HG03469 (cell line): ENCODE results near the gene ZNF444.

ENCODE experiments used
- ATAC-seq: cut with Tn5 transposase; IDR thresholded peaks from one replicate; pipeline ENCODE4 v1.9.1; 2021; ENCODE audit warnings: mild to moderate bottlenecking, moderate library complexity, moderate number of reproducible peaks; ENCODE audit not compliant: unreplicated experiment

The ZNF444 gene

DNA sequence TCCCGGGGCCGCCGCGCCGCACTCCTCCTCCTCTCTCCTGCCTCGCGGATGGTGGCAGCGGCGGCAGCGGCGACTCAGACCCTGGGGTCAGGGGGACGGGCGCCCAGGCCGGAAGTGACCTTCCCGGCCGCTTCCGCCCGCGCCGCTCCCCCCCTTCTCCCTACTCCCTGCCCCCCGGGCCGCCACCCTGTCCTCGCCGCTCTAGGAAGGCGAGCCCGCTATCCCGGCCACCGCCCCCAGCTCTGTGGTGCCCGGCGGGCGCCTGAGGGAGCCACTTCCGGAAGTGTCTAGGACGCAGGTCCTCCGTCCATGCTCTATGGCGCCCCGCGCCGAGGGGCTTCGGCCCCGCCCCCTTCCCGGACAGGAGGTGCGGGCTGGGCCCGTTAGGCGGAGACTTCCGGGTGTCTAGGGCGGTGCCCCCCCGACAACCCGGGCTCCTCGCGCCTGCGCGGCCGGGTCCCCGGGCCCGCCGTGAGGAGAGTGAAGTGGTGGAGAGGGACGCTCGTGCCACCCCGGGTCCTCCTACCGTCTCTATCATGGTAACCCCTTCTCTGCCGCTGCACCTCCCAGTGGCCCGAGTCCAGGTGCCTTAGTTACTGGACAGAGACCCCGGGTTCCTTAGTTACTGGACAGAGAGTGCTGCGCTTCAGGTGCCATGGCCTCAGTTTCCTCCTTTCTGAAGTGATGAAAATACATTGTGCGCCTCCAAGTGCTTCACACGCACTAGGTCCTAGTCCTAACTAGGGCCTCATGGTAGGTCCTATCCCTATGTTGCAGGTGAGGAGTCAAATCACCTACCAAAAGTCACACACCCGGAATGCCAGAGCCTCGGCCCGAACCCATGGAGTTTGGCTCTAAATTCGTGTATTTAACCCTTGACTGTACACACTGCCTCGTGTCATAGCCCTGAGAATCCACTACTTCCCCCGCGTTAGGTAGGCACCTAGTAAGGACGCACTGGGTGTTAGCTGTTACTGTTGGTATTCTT lies 19.6 kb upstream of the ZNF444 start, which contains the start of gene ZNF787:
ZNF787 (minus strand) TSS at position 116 of the 988 bp plus-strand sequence. CDS start 18,078 bp downstream, outside the sequence.
- peak; percentile 83 for ATAC-seq

DNA sequence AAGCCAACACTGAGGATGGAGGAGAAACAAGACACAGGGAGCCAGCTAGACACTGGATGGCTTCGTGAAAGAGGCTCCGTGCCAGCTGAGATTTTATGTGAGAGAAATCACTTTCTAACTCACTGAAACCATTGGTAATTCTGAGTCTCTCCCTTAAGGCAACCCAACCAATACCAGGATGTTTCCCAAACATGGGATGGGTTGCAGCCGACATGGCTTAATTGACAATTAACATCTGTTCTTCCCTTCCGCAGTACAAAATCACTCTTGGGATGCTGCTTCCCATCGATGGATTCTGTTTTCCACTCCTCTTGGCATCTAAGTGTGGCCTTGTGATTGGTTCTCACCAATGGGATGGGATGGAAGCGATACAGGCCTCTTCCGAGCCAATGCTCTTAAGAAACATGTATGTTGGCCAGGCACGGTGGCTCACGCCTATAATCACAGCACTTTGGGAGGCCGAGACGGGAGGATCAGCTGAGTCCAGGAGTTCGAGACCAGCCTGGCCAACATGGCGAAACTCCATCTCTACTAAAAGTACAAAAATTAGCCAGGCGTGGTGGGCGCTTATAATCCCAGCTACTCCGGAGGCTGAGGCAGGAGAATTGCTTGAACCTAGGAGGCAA lies 17.7 kb upstream of the ZNF444 start:
- ATAC-seq, result no peak

DNA sequence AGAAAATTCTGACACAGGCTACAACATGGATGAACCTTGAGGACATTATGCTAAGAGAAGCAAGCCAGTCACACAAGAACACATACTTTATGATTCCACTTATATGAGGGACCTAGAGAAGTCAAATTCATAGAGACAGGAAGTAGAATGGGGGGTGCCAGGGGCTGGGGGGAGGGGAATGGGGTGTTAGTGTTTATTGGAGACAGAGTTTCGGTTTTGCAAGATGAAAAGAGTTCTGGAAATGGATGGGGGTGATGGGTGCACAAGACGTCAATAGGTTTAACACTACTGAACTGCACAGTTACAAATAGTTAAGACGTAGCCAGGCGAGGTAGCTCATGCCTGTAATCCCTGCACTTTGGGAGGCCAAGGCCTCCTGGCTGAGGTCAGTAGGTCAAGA lies 16.5 kb upstream of the ZNF444 start:
- no peak for ATAC-seq

DNA sequence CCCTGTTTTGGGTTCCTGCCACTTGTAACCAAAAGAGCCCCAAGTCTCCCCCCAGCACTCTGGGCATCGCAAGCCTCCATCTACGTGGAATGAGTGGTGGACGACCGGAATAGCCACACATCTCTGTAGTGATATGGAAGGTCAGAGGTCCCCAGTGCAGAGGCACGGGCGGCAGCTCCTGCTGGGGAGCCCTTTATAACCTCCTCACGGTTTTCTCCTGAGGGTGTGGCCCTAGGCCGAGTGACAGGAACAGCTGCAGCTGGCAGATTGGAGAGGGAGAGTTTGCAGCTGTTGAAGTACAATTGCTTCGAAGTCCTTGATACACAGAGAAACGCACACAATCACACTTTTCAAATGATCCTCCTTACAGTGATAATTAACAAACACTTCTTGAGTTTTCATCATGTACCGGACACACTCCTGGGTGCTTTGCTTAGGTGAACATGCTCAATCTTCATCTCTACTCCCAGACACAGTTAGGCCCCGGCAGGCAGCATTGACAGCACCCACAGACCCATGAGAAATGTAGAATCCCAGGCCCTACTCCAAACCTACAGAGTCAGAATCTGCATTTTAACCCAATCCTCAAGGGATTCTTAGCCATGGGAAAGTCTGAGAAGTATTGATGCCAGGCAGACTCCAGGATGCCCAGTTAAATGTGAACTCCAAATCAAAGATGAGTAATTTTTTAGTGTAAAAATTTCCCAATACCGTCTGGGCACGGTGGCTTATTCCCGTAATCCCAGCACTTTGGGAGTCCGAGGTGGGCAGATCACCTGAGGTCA lies 15.1 kb upstream of the ZNF444 start:
- ATAC-seq, result no peak

DNA sequence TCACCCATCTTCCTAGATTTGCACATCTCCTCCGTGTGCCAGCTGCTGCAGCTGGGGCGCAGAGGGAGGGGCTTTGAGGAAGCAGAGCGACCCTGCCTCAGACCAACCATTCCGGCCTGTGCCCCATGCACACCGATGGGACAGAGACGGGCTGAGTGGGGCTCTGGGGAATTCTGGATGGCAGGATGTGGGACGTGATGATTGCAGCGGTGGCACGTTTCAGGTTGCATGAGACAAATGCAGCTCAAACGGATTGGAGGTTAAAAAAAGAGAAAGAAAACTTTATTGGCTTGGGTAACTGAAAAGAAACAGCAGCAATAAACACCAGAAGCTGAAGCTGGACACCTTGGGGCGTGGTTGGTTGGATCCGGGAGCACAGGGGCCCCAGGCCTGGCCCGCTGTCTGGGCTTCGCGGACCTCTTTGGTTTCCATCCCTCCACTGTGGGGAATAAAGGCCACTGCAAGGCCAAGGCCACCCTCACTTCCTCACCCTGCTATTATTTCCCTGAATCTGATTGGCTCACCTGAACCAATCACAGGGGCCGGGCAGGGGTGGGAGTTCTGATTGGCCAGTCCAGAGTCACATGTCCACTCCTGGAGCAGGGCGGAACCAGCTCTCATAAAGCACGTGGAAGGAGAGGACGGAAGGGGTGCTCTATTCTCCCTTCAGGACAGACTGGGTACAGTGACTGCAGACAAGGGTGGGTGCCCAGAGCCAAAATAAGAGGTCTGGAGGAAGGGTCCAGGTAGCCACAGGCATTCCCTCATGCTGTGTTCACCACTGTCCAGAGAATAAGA lies 13.9 kb upstream of the ZNF444 start:
- no peak for ATAC-seq

DNA sequence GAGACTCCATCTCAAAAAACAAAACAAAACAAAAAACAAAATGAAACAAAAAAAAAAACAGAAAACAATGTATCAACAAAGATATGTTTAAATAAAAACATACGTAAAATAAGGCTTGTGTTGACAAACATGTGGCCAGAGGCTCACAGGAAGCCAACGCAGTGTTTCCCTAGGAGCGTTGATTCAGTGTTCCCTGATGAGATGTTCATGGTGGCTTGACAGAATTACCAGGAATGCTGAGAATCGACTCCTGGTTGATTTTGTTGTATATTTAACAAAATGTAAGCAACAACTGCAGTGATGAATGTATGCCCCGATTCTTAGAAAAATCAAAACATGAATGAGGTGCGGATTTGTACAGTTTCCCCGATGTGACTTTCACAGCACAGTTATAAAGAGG lies 11.1 kb upstream of the ZNF444 start:
- ATAC-seq, result no peak

DNA sequence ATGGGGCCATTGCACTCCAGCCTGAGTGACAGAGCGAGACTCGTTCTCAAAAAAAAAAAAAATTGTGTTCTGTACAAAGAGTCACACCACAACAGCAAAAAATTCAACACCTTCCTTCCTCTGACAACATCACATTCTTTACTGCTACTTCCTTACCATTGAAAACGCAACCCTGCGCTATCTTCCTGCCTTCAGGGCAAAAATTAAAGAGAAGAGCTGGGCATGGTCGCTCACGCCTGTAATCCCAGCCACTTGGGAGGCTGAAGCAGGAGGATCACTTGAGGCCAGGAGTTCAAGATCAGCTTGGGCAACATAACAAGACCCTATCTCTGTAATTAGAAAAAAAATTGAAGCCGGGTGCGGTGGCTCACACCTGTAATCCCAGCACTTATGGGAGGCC lies 9.4 kb upstream of the ZNF444 start:
- no peak for ATAC-seq

DNA sequence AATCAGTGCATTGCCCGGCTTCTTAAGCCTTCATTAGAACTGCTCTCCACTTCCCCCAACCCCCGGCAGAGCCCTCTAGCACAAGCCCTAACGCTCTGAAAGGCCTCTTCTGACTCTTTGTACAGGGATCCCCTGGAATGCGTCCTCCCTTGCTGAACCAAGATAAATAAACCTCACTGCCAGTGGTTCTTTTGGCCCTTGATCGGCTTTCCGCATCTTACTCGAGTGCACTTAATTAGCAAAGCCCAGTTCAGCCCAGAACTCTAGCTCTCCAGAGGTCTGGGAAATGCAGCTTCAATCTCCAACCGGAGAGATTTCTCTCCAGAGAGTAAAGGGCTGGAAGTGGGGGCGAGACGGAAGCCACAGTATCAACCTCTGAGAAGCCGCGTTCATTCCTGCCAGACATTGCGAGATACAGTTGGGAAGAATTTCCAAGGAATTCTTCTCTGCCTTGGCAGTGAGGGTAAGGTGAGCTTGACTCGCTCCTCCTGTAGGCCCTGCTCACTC lies 8.7 kb upstream of the ZNF444 start:
- no peak for ATAC-seq

DNA sequence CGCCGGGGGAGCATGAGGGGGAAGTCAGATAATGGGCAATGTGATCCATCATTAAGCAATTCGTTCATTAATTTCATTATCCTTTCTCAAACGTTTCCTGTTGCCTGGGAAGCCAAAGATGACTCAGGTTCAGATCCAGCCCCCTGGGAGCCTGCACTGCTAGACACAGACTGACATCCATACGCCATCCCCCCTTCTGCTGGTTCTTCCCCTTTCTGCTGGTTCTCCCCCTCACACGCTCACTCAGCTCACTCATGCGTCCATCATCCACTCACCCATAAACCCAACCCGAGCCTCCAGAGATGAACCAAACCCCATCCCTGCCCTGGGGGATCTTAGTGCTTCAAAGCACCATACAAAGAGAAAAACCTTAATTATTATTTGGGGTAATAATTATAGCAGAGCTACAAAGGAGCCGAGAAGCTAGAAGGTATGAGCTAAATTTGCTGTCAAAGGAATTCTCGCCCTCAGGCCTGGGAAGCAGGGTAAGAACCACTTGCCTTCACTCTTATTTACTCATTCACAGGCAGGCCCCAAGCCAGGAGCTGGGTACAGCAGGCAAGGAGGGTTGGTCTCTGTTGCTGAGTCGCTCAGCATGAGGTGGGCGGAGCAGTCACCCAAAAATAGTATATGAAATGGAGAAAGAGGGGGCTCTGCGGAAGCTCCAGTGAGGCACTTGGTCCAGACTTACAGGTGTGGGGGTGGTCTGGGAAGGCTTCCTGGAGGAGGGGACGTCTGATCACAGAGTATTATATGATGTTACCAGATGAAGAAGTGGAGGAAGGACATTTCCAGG lies 7.0 kb upstream of the ZNF444 start:
- no peak for ATAC-seq

DNA sequence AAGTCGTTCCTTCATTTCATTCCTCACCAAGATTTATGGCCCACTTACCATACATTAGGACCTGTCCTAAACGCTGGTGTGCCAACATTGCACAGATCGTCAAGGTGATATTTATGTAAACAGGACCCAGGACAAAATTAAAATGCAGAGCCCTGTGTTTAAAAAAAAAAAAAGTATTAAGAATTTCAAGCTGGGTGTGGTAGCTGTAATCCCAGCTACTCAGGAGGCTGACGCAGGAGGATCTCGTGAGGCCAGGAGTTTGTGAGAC lies 6.5 kb upstream of the ZNF444 start:
- no peak for ATAC-seq

DNA sequence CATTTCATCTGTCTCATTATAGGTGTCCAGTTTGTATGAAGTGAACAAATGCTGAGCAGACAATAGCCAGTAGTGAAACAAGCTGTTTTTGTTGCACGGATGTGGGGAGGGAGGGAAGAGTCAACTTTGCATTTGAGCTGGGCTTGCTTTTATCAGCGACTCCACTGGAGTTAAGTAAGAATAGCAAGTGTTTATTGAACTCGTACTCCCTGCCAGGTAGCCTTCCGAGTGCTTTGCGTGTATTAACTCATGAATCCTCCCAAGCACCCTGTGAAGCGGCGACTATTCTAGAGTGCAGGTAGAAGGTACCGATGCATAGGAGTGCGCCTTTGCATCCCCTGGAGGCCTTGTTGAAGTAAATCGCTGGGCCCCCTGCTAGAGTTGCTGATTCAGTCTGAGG lies 4.7 kb upstream of the ZNF444 start:
- no peak for ATAC-seq

DNA sequence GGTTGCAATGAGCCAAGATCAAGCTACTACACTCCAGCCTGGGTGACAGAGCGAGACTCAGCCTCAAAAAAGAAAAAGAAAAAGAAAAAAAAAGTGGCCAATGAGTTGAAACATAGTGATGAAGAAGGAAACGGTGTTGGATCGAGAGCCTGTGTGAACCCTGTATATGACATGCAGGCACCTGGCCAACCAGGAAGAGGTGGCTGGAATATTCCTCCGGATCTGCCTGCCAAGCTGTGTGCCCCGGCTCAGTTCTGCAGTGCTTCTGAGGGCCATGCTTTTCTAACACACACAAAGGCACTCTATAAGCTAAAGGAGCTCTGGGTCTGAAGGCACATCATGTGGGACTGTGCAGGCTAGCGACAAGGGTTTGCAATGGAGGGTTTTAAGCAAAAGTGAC lies 3.7 kb upstream of the ZNF444 start:
- ATAC-seq, result no peak

DNA sequence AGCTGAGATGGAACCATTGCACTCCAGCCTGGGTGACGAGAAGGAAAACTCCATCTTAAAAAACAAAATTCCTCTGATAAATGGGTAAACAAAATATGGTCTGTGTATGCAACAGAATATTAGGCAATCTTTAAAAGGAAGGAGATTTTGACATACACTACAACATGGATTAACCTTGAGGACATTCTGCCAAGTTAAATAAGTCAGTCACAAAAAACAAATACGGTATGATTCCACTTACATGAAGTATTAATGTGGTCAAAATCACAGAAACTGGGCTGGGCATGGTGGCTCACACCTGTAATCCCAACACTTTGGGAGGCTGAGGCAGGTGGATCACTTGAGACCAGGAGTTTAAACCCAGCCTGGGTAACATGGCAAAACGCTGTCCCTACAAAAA lies 3.0 kb upstream of the ZNF444 start:
- no peak for ATAC-seq

DNA sequence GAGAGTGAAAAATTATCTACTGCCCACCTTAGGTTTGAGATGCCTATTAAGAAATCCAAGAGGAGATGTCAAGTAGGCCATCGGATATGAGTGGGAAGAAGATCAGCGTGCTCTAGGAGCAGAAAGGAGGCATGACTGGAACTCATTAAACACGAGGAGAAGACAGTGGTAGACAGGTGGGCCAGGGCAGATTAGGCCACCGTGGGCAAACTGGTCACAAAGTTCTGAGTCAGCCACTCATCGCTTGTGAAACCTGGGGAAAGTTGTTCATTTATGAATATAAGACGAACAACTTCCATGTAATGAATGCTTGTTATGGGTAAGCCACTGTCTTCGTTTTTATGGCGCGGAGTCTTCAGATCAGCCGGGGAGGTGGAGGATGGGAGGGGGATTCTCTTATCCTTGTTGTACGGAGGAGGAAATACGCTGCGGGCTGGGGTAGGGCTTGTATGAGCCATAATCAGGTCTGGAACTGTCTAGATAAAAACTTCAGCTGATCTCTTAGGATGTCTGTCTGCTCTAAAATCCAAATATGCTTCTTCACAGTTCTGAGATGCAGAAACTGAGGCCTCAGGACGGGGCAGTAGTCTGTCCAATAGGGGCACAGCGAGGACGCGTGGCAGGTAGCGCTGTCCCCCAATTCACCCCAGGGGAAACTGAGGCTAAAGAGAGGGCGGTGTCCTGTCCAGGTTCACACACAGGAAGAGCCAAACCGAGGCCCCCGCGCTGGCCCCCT lies 1.1 kb upstream of the ZNF444 start:
- no peak for ATAC-seq

DNA sequence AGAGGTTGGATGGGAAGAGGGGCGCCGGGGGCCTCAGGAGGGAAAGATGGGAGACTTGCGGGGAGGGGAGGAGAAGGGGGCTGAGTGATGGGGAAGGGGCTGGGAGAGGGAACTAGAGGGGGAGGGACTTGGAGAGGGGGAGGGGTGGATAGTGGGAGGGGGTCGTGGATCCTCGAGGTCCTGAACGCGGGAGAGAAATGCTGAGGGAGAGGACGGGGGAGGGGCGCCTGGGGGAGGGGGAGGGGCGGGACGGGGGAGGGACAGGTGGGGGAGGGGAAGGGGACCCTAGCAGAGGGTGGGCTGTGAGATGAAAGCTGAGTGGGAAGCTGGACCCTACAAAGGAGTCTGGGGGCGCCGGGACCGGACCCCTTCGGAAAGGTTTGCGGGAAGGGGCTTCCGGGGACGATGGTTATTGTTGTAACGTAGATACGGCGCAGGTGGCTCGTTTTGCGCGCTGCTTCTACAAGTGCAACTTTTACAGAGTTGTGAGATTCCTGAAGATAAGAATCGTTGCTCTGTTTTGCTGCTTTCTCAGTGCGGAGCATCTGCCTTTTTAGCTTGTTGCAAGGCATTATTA lies 418 bp downstream of the ZNF444 start:
- ATAC-seq, result no peak

DNA sequence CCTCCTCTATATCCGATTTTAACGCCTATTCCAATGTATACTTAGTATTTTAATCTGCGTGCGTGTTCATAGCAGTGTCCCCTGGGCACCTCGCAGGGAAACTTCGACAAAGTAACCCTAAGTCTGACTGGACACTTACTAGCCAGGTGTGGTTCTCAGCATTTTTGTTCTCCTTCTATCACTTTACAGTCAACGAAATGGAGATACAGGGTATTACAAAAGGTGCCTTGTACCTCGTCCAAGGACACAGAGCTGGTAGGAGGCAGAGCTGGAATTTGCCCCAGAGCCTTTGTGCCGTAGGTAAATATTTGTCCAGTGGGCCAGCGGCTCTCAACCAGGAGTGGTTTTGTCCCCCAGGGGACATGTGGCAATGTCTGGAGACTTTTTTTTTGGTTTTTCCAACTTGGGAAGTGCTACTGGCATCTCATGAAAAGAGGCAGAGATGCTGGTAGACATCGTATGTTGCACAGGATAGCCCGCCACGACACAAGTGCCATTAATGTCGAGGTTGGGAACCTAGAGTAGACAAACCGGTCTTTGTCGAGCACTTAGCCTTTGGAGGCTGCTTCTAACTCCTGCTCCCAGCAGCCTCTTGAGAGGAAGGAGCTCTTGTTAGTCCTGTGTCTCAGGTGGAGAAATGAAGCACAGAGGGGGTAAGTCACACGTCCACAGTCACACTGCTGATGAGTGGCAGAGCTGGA lies 1.1 kb downstream of the ZNF444 start:
- no peak for ATAC-seq

DNA sequence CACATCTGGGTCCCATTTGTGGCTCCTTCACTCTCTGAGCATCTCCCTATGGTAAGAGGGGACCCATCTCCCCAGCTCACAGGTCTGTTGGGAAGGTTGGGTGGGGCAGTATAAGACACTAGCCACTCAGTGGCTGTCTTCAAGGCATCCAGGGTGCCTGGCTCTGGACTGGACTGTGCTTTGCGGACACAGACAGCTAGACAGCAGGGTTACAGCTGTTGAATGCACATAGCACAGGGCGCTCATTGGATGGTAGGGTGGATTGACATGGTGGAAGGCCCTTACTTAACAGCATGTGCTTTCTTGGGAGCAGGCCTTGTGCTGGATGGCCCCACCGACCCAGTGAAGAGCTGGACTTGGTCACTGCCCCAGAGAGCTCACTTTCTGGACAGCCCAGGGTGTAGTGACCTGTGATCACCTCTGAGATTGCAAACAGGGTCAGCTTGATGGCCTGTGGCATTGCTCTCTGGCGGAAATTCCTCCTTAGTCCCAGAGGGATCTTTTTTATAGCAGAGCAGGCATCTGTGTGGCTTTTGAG lies 1.9 kb downstream of the ZNF444 start:
- no peak for ATAC-seq

DNA sequence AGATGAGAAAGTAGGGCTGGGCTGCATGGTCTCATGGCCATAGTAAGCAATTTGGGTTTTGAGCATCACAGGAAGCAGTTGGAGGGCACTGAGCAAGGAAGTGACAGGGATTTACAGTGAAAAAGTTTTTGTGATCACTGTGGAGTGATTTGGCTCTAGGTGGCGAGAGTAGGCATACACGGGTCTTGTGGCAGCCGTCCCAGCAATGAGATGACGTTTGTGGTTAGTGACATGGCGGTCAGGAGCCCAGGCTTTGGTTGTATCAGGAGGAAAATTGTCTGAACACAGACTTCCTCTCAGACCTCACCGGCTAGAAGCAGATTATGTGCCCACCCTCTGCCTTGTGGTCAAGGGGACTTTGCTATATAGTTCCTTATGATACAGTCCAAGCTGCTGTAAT lies 3.3 kb downstream of the ZNF444 start:
- ATAC-seq, result no peak
